RWPE2 (cell line): ENCODE data around the gene ACIN1.
A peak's percentile ranks its signal among the peaks of the same experiment; 100 is the strongest.

Experiments
- ATAC-seq: fragments of 200-7000 bp; cut with Tn5 transposase; 3 replicates; pipeline ENCODE4 v1.9.1; 2021; ENCODE audit warnings: low read depth
- DNase-seq: peaks from one replicate; pipeline ENCODE4 v3.0.0-alpha.2; 2020; ENCODE audit warnings: low spot score
- H3K27ac ChIP-seq: fragments of 450-650 bp; 2 replicates; pipeline ENCODE4 v1.5.1; 2017; ENCODE audit warnings: mild to moderate bottlenecking; ENCODE audit not compliant: poor library complexity, severe bottlenecking
- H3K27me3 ChIP-seq: fragments of 250-450 bp; sonication (Bioruptor Pico); 2 replicates; pipeline ENCODE4 v1.5.1; 2021; ENCODE audit warnings: mild to moderate bottlenecking, moderate library complexity; ENCODE audit not compliant: insufficient read depth, poor library complexity, severe bottlenecking
- H3K36me3 ChIP-seq: fragments of 250-450 bp; sonication (Bioruptor Pico); 2 replicates; pipeline ENCODE4 v1.5.1; 2020; ENCODE audit warnings: low read depth, mild to moderate bottlenecking, moderate library complexity
- H3K4me1 ChIP-seq: fragments of 250-450 bp; sonication (Bioruptor Pico); 2 replicates; pipeline ENCODE4 v1.5.1; 2021; ENCODE audit warnings: mild to moderate bottlenecking, moderate library complexity; ENCODE audit not compliant: insufficient read depth, poor library complexity, severe bottlenecking
- H3K4me3 ChIP-seq: fragments of 250-450 bp; sonication (Bioruptor Pico); 2 replicates; pipeline ENCODE4 v1.5.1; 2021; ENCODE audit warnings: mild to moderate bottlenecking, moderate library complexity; ENCODE audit not compliant: severe bottlenecking
- H3K9me3 ChIP-seq: fragments of 250-450 bp; sonication (Bioruptor Pico); 2 replicates; pipeline ENCODE4 v1.5.1; 2021; ENCODE audit warnings: mild to moderate bottlenecking, moderate library complexity; ENCODE audit not compliant: severe bottlenecking
- CTCF ChIP-seq: fragments of 450-650 bp; IDR thresholded peaks from one replicate; pipeline ENCODE4 v1.5.1; 2017; ENCODE audit warnings: mild to moderate bottlenecking, moderate library complexity; ENCODE audit not compliant: poor library complexity, severe bottlenecking

Gene ACIN1

DNA sequence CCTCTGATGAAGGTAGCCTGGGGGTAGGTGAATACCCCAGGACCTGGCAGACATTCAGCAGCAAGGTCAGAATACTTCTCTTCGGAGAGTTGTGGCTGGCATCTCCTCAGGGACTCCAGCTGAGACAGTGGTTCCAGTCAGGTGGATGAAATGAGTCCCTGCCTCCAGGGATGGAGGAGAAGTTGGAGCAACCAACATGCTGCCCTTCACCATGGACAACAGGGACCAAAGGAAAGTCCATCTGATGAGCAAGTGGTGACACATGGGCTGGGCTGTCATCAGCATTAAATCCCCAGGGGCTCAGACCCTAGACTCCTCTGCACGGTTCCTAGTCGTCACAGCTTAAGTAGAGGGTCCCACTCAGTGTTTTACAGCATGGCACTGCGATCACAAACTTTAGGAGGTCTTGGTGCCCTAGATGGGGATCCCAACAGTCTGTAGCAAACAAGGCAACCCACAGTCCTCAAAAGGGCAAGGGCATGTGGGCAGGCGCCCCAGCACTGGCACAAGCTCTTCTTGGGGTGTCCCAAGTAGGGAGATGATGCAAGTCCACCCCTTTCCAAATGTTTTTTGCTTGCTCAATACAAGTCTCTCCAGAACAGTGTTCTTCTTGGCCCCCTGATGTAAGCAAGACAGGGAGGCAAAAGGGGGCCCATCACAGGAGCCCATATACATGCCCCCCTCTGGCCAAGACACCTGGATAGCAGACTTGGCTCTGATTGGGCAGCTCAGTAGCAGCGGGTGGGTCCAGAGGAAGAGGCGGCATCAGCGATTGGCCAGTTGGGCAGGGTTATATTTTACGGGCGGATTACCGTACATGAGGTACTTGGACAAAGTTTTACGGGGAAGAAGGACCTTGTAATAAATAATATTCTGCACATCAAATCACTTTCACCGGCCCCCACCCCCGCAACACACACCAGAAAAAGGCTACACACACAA, 26.8 kb downstream of the ACIN1 start:
- Histone ChIP-seq H3K9me3 (no peaks in the 10 kb centered on the region), H3K36me3 (peaks cover 82% of the 10 kb centered on the region), H3K4me3 (no peak overlapping the region), H3K27ac (peak overlapping the region; percentile 64), H3K27me3 (no peaks in the 10 kb centered on the region), H3K4me1 (peaks cover 8% of the 10 kb centered on the region)
- ATAC-seq (no peak), DNase-seq (peak; percentile 50)
- TF ChIP-seq CTCF, result no peak

DNA sequence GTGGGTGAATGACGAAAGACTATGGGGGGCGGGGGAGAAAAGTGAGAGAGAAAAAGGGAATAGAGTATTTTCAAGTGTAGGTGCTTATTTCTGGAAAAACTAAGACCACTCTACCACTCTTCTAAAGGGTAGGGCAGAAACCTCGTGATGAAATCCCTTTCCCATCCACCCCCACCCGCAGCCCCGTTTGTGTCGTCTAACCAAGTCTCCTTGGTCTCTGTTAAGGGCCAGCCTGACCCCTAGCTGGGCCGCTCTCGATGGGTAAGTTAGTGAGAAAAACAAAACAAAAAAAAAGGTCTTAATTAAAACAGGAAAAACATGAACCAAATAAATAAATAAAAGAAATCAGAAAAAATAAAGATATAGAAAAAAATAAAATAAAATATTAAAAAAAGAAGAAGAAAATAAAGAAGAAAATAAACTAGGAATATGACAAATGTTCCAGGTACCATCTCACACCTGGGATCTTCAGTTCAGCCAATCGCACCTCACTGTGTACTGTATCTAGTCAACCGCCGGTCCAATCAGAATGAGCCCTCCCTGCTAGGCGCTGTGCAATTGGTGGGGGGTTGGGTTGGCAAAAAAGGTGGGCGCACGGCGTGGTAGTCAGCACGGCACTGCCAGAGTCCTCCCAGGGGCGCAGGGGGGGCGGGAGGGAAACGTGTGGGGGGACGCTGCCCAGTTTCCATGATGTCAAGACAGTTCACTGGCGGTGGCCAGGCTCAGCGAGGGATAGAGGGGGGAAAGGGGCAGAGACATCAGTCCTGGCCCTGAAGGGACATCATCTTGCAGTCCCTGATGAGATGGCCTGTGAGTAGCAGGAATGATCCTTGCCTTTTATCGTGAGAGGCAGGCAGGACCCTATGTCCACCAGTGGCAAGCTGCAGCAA, 27.8 kb downstream of the ACIN1 start:
- DNase-seq, result peak; percentile 61
- H3K27ac ChIP-seq, result no peak overlapping the region
- no peaks in the 10 kb centered on the region for H3K9me3 ChIP-seq
- no peak for TF ChIP-seq CTCF
- no peak overlapping the region for H3K4me3 ChIP-seq
- H3K36me3 ChIP-seq, result peaks cover 82% of the 10 kb centered on the region
- H3K27me3 ChIP-seq, result no peaks in the 10 kb centered on the region
- H3K4me1 ChIP-seq, result peaks cover 14% of the 10 kb centered on the region
- ATAC-seq, result no peak

GRCh38 chr14:23066368-23066767, 28.6 kb downstream of the ACIN1 start:
- DNase-seq (no peak), ATAC-seq (no peak)
- Histone ChIP-seq H3K9me3 (no peaks in the 10 kb centered on the region), H3K4me1 (peaks cover 13% of the 10 kb centered on the region), H3K4me3 (no peak overlapping the region), H3K27me3 (no peaks in the 10 kb centered on the region), H3K36me3 (peaks cover 85% of the 10 kb centered on the region), H3K27ac (no peak overlapping the region)
- no peak for TF ChIP-seq CTCF

GRCh38 chr14:23063601-23064000, 31.3 kb downstream of the ACIN1 start:
- no peak overlapping the region for H3K4me3 ChIP-seq
- no peaks in the 10 kb centered on the region for H3K9me3 ChIP-seq
- H3K27ac ChIP-seq, result peak overlapping the region; percentile 72
- DNase-seq (no peak), ATAC-seq (no peak)
- H3K36me3 ChIP-seq, result peaks cover 95% of the 10 kb centered on the region
- H3K4me1 ChIP-seq, result peaks cover 13% of the 10 kb centered on the region
- no peak for TF ChIP-seq CTCF
- no peaks in the 10 kb centered on the region for H3K27me3 ChIP-seq
